Middle frontal gyrus (tissue), 1 donor: Measurements from ENCODE around the gene STX18.
"Not testable (repeated sequence)": the region's sequence is repeated elsewhere in the genome, so short reads cannot be mapped to it uniquely, and the experiment has no call there.

ENCODE experiments used
- DNase-seq: peaks from one replicate; pipeline ENCODE4 v3.0.0-alpha.2; 2015; ENCODE audit warnings: low spot score; ENCODE audit errors: extremely low spot score

Gene STX18

GRCh38 chr4:4555916-4556315, 14.1 kb upstream of the STX18 start:
- no peak for DNase-seq

GRCh38 chr4:4554234-4554633, 12.4 kb upstream of the STX18 start:
- DNase-seq, result no peak

GRCh38 chr4:4552042-4552441, 10.2 kb upstream of the STX18 start:
- not testable (repeated sequence) for DNase-seq

- not testable (repeated sequence) for DNase-seq
Measured at GRCh38 chr4:4550161-4550560, 8.3 kb upstream of the STX18 start.

- DNase-seq, result no peak
Measured at GRCh38 chr4:4549534-4549933, 7.7 kb upstream of the STX18 start.

DNA sequence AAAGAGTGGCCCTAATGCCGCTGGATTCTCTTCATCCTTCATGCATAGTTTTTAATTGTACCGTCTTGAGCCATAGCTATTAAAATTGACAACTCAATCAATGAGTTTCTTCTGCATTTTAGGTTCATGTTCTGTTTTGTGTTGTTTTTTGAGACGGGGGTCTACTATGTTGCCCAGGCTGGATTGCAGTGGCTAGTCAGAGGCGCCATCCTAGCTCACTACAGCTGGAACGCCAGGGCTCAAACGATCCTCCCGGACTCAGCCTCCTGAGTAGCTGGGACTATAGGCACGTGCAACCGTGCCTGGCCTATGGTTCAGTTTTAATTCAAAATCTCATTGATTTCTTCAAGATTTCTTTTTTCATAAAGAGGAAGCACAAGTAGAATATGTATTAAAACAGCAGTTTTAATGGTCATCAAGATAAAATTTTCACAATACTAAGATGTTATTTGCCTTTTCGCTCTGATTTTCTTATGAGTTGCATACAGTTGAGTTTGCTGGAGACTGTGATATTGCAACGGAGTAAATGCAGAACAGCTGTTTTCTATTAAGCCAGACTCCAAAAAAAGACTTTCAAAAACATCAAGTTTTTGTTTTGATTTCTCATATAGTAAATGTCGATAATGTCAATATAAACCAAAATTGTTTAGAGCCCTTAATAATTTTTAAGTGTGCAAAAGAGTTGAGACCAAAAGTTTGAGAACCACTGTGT, 1.1 kb upstream of the STX18 start:
- DNase-seq, result no peak

DNA sequence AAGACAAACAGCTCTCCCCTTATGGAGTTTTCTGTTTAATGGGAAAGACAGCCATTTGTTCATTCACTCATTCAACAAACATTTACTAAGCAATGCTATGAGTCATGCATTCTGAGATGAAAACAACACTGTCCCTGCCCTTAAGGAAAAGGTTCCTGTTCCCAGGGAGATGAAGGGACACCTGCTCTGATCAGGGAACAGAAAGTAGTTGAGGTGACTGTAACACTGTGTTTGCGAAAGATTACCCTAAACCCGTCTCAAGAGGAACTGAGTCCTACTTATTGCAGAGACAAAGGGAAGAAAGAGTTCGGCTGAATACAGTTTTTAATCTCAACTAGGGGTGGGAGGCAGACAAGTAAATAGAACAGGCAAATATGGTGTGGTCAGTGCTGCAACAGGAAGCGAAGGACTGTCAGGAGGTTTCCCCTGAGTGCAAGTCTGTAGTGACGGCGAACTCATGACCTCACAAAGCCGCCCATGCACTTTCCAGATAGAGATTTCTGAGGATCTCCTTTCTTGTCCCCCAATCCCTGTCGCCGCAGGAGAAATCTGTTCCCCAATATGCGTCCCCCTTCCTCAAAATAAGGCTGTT, 712 bp downstream of the STX18 start:
- no peak for DNase-seq

GRCh38 chr4:4539481-4539880, 2.4 kb downstream of the STX18 start:
- no peak for DNase-seq

- DNase-seq, result no peak
Measured at GRCh38 chr4:4535590-4535989, 6.3 kb downstream of the STX18 start.

GRCh38 chr4:4534515-4535145, 7.2 kb downstream of the STX18 start:
- DNase-seq, result no peak

DNA sequence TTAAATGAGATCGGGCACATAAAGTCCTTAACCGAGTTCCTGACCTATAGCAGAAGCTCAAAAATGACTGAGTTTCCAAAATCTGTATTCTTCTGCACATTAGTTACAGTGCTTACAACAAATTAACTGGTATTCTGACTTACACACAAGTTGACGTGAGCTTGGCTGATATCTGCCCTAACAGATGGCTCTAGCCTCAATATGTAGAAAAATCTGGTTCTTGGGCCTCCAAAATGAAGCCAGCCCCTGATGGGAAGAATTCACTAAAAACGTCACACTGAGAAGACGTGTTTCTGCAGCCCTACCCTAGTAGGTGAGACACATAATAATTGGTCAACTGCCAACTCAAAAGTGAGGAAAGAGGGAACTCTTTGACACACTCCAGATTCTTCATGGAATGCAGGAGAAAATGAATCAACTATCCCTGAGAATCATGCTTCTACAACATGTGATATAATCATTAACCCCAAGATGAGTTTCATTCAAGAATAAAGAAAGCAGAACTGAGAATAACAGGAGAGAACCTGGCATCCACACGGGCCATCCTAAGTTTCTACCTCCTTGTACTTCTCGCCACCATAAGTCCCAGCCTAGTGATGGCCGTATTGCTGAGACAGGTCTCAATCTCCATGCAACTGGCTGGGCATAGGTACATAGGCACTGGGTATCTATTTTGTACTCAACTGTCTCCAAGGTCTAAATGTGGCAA, 8.2 kb downstream of the STX18 start:
- DNase-seq, result no peak

DNA sequence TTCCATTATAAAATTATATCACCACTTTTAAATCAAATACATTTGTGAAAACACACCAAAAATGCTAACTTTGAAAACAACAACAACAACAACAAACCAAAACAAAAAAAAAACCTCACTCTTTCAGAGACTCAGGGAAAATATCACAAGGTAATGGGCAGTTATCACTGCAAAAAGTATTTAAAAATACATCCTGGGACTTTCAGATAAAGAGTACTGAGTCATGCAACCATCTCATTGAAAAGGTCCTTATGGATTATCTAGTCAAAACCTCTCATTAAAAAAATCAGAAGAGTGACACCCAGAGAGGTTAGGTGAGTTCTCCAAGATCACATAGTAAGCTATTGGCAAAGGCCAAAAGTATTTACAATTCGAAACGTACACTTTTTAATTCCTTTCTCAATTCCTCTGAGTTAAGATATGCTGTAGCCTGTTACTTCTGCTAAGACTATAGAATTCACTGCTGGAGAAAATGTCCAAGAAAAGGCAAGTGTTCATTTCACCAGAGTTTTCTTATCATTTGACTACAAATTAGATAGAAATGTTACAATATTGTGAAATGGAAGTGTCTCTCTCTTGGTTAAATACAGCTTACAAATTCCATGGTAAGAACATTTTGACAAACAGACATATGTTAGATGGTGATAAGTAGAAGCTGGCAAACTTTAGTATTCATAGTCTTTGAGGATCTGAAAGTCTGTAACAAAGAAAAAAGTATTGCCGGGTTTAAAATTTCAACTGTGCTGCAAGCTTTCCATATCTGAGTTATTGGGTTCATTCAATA, 9.3 kb downstream of the STX18 start:
- DNase-seq, result no peak

- DNase-seq, result no peak
Measured at GRCh38 chr4:4529392-4529791, 12.5 kb downstream of the STX18 start.

- no peak for DNase-seq
Measured at GRCh38 chr4:4526401-4526800, 15.4 kb downstream of the STX18 start.

GRCh38 chr4:4524364-4524763, 17.5 kb downstream of the STX18 start:
- no peak for DNase-seq

DNA sequence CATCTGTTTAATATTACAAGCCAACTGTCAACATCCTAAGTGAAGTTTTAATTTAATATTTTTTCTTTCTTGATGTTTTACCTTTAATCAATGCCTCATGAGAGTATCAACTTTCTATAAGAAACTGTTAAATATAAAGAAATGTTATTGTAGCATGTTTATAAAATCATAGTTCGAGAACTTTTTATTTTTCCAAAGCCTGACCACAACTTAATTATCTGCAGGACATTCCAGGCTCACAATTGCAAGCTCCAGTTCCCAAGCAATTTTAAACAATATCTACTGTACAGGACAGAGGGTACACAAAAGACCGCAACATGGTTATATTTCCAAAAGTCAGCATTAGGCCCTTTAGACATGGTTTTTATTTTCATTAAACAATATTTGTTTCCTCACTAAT, 20.1 kb downstream of the STX18 start:
- DNase-seq, result no peak

DNA sequence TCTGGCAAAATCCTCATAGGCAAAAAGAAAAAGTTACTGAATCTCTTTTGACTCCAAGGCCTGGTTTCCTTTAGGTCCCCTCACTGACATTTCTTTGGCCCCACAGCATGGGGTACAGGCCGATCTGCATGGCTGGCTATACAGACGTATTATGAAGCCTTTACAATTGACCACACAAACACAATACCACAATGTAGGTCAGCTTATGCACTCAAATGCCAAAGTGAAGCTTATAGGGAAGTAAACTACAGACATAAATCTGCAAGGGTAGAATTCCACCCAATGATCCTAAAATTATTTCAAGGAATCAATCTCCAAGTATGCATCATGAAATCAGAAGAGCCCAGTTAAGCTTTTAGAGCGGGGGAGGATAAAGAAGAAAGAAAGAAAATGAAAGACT, 20.7 kb downstream of the STX18 start:
- no peak for DNase-seq

GRCh38 chr4:4519297-4519894, 22.5 kb downstream of the STX18 start:
- no peak for DNase-seq

- DNase-seq, result no peak
Measured at GRCh38 chr4:4518747-4519146, 23.1 kb downstream of the STX18 start.

DNA sequence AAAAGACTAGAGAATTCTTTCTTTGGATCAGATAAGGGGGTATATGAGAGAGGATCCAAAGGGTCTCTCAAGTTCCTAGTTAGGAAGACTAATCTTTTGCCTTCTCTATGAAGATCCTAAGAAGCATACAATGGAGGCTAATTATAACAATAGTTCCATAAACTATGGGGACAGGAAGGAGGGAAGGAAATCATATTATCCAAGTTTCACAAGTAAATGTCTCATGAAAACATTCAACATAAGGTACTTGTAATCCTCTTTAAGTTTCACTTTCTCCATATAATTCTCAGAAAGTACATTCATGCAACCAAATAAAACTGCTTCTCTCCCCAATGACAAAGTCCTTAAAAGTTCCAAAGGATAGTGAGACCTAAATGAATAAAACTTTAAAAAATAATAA, 27.1 kb downstream of the STX18 start:
- DNase-seq, result no peak

DNA sequence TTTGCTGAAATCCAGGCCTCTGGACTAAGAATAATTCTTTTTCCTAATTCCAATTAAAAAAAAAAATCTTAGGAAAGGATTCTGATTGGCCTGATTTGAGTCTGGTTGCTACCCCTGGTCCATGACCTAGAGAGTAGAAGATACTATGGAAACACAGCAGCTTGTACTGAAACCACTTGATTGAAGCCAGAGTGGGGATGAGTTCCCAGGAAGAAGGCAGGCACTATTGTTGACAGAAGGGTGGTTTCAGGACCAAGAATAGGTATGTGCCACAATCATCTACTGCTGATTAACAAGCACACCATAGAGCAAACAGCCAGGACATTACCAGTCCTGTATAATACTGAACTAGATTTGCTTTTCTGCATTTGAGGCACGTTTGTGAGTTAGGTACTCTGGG, 29.6 kb downstream of the STX18 start:
- DNase-seq, result no peak
